GM08714 (cell line): ENCODE data around the gene FOXA1.

ENCODE experiments used
- H3K4me3 ChIP-seq: fragments of 200-500 bp; sonication (Bioruptor generic); 2 replicates; pipeline ENCODE4 v1.5.1; 2014; ENCODE audit warnings: mild to moderate bottlenecking, low read length, inconsistent platforms
- ZNF274 ChIP-seq: IDR thresholded peaks from 2 replicates; pipeline ENCODE4 v1.6.1; 2012; ENCODE audit warnings: mild to moderate bottlenecking, low read depth, low read length

FOXA1 gene

DNA sequence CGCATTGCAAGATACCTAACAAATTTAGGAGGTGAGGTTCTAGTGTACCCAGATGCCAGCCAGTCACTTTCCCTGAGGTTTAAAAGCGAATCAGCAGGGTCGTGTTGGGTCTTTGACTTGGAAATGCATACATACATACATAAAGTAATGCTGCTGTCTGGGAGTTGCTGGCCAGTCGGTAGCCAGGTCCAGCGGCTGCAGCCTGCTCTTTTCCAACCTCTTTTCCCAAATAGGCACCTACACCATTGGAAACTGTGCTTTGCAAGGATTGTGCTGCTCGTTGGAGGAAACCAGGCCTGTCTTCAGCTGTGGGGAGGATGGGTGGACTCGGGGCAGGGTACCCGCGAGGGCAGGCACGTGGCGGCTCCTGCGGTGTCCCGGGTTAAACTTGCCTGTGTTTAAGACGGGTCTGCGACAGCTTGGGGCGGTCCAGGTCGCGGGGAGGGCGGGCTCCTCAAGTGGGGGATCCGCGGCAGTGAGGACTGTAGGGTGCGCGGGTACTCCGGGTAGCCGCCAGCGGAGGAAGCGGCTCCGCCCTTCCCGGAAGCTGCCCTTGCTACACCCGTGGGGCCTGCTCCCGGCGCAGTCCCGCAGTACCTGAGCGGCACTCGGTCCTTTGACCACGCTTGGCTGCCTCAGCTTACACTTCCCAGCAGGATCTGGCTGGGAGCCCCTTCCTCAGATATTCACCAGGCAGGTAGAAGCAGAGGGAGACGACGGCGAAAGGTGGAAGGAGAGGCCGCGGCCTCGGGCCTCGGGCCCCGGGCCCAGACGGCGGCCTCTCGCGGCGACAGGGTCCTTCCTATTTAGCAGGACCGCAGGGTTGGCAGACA is 3.1 kb upstream of the FOXA1 start:
- no peak overlapping the region for H3K4me3 ChIP-seq
- TF ChIP-seq ZNF274 = no peak

DNA sequence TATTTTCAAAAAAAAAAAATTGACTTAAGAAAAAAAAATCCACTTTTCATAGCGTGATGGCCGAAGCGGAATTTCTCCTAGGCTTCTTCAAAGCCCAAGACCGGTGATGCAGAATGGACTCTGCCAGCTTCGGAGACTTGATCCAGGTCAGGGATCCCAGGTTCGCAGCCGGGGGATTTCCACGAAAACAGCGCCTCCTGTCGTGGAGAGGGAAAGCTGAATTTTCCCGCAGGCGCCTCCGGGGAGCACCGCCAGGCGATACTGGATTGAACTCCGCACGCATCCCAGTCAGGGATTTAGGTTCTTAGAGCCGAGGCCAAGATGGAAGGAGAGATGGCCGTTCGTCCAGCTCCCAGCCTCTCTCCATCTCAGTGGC is 2.5 kb upstream of the FOXA1 start:
- H3K4me3 ChIP-seq = no peak overlapping the region
- no peak for TF ChIP-seq ZNF274

DNA sequence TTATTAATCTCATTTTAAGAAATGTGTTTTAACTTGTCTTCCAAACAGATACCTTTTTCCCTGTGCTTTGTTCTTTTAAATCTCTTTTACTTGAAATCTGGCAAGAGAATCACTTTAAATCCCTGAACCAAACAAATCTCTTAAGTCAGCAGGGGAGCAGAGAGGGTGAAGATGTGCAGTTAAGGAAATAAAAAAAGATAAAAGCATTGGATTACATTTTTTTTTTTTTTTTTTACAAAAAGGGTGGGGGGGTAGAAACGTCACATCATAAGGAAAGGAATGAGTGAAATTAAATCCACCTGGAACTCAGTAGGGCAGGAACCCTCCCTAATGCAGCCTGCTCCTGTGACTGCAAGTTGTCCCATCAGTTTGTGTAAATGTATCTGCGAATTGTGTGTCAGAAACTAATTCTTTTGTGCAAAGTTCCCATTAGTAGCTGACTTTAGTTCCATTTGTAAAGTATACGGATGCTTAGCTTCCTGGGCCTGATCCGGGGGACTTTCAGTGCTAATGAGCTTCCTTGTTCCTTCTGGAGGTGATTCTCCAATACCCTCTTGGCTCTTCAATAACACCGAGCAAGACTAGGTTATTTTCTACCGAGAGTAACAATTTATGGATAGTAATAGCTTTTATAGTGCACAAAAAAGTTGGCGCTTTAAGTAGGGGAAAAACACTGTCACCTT is 1.9 kb upstream of the FOXA1 start:
- TF ChIP-seq ZNF274 = no peak
- no peak overlapping the region for H3K4me3 ChIP-seq

DNA sequence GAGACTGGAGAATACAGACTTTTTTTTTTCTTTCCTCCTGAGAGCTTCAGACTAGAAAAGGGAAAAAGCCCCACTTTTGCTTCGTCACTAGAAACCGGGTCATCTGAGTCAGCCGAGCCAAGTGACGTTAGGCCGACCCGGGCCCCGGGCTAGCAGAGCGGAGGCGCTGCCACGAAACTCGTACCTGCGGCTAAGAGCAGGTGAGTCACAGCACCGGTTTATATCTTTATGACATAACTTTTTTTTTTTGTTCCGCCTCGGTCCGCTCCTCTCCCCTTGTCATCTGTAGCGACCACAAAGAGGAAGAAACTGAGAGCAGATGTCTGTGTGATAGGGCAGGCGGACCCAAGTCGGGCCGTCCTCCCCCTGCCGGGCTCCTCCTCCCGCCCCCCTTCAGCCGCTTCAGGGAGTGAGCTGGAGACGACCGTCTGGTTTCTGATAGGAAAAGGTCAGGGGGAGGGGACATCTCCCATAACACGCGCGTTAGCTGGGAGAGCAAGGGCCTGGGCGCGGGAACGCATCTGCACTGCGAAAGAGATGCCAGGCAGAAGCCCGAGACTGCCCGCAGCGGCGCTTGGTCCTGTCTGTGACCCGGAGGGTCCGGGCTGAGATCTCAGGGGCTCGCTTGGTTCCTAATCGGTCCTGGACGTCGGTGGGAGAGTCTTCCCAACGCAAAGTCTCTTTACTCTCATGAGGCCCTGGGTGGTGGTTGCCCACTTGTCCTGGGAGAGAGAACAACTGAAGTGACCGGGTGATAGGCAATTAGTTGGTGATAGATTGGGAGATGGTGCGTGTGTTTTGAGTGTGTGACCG is 966 bp upstream of the FOXA1 start:
- no peak for TF ChIP-seq ZNF274
- H3K4me3 ChIP-seq = peak overlapping the region; percentile 39

DNA sequence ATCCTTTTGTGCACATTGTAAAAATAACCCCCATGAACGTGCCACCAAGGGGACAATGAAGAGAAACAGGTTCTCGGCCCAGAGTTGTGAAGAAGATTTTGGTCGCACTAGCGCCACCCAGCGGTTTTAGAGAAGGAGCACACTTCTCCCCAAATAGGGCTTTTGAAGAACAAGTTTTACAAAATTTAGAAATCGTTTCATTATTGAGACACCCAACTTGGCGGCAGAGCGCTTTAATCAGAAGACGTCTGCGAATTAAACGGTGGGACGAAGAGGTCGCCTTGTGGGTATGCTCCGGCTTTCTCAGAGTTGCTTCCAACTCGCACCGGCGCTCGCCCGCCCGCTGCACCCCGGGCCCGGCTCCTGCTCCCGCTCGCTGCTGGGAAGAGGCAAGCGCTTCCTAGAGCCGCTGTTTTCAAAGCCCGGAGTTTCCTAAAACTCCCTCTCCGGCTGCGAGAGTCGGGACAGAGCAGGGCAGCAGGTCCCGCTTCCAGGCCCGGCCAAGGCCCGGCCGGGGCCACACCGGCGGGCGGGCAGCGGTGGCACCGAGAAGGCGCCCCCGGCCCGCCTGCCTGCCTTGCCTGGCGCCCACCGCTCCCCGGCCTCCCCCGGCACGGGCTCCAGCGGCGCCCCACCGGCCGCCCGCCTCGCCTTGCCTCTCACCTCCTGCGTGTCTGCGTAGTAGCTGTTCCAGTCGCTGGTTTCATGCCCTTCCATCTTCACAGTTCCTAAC is 645 bp downstream of the FOXA1 start:
- peak overlapping the region; percentile 48 for H3K4me3 ChIP-seq
- no peak for TF ChIP-seq ZNF274

GRCh38 chr14:37593511-37594237 is 1.4 kb downstream of the FOXA1 start:
- no peak for TF ChIP-seq ZNF274
- H3K4me3 ChIP-seq = peak overlapping the region; percentile 48; the same call in 1 of the 2 replicates

DNA sequence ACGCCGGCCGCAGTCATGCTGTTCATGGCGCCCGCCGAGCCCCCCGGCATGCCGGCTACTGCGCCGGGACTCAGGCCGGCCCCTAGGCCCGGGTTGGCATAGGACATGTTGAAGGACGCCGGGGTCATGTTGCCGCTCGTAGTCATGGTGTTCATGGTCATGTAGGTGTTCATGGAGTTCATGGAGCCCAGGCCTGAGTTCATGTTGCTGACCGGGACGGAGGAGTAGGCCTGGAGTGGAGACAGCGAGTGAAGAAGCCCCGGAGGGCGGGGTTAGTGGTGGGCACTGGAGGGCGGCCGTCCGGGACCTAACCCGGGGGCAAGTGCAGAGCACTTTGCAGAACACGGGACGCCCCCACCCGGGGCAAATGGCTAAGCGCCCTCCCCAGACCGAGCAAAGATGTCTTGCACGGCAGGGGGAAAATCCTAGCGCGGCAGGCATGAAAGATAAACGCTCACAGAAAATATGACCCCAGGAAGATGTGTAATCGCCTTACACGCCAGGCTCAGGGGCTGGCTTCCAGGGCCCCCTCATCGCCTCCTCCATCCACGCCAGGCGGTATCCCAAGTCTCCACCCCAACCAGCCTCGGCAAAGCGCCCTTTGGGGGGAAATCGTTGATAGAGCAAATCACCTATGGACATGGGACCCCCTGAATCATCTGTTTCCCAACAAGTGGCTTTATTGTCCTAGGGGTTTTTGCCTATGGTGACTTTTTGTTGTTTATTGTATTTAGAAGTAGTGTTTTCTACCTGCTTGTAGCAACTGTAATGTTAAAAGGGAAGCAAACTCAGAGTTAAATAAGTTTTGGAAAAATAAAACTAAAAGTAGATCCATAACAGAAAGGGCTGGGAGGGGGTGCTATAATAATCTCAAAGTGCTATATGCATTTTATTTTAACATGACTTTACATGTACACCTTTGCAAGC is 2.3 kb downstream of the FOXA1 start:
- no peak for TF ChIP-seq ZNF274
- peak overlapping the region; percentile 48; the same call in 1 of the 2 replicates for H3K4me3 ChIP-seq

- no peak overlapping the region for H3K4me3 ChIP-seq
- no peak for TF ChIP-seq ZNF274
These were observed 3.0 kb downstream of the FOXA1 start for GRCh38 chr14:37591941-37592481.

GRCh38 chr14:37591311-37591940 is 3.6 kb downstream of the FOXA1 start:
- TF ChIP-seq ZNF274 = no peak
- no peak overlapping the region; the same call in 1 of the 2 replicates for H3K4me3 ChIP-seq

GRCh38 chr14:37590428-37591139 is 4.5 kb downstream of the FOXA1 start:
- H3K4me3 ChIP-seq = no peak overlapping the region; the same call in 1 of the 2 replicates
- no peak for TF ChIP-seq ZNF274

DNA sequence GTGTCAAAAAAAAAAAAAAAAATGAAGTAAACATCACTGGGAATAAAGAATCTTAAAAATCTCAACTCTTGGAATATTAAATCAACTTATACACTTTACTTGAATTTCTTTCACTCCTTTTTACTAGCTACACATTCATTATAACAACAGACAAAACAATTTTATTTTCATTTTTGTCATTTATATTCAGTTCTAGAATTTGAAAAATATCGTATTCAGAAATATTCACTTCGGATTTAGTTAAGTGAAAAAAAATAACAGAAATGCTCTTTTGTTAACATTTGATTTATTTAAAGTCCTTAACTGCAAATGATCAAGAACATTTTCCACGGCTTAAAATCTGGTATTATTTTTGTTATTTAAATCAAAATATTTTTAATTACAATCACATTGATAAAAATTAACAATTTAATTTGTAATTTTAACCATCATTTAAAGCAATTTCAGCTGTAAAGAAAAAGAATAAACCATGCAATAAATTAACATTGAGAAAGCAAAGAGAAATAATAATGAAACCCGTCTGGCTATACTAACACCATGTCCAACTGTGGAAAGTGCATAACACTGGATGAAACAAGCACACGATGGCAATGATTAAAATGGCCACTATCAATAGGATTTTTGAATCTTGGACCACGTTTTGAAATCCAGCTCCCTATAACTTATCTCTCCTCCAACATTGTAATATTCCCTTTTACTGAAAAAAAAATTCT is 5.2 kb downstream of the FOXA1 start:
- H3K4me3 ChIP-seq = no peak overlapping the region; the same call in 1 of the 2 replicates
- TF ChIP-seq ZNF274 = no peak
